Body of pancreas (tissue), 4 donors: Measurements from ENCODE around the gene NUTM1.
"Not testable (repeated sequence)": the region's sequence is repeated elsewhere in the genome, so short reads cannot be mapped to it uniquely, and the experiment has no call there.

Experiments used
- CTCF ChIP-seq, 7 experiments: fragments of 450-650 bp in 4 of 7; fragments of 200-600 bp in 3 of 7; sonication (generic) in 3 of 7; IDR thresholded peaks; one replicate each; pipeline ENCODE4 v1.5.1; 2016 to 2019; ENCODE audit warnings: antibody characterized with exemption in 7 of 7
- POLR2A ChIP-seq, 3 donors: fragments of 450-650 bp; IDR thresholded peaks; one replicate each; pipeline ENCODE4 v1.6.1; 2016; ENCODE audit warnings: antibody characterized with exemption in 3 of 3, mild to moderate bottlenecking in 2 of 3

DNA sequence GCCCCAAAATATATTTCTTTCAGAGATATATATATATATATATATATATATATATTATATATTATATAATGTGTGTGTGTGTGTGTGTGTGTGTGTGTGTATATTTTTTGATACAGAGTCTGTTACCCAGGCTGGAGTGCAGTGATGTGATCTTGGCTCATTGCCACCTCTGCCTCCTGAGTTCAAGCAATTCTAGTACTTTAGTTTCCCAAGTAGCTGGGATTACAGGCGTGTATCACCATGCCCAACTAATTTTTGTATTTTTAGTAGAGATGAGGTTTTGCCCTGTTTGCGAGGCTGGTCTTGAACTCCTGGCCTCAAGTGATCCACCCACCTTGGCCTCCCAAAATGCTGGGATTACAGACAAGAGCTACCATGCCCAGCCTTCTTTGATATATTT is 32.4 kb downstream of the NUTM1 start:
- not testable (repeated sequence) for TF ChIP-seq CTCF, POLR2A (IDR thresholded peaks at IDR 0.05)
